Measurements from ENCODE around the gene ASCC3. TPM values are rescaled to one million over a fixed set of nuclear protein-coding genes. Genes with fewer than 3 reads are reported as not detected.

Gene ASCC3
- total RNA-seq, 5 donors from 2014 or later (not counting 1 experiment from before 2014, with no cell fraction given) = 39.2 to 49.6 (median 44.2) TPM

DNA sequence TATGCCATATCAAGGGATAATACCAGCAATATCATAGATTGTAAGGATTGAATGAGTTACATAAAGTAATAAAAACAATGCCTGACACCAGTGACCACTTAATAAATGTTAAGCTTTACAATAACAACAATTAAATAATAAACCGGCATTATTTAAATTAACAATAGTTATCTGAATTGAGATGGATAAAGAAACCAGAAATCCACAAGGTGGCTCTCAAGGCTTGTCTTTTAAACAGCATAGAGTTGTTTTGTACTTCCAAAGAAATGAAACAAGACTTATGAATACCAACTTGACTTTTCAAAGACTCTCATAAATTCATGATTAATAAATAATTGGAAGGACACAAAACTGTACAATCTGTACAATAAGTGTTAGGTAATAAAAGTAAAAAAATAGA lies 203.1 kb downstream of the ASCC3 start:
- Histone ChIP-seq H3K9me3 (no peaks in the 10 kb centered on the region), H3K27ac (ENCODE audit: low read length) (no peak overlapping the region), H3K36me3 (ENCODE audit: control insufficient read depth in 2 of 2, extremely low read depth in 1 of 2, insufficient read depth in 1 of 2, low read length in 1 of 2) (no peaks in the 10 kb centered on the region), H3K27me3 (replicated peaks in 1 of 2; ENCODE audit: control insufficient read depth in 2 of 2, extremely low read depth in 1 of 2, insufficient read depth in 2 of 2, low read length in 1 of 2) (no peaks in the 10 kb centered on the region), H3K4me1 (ENCODE audit: control insufficient read depth in 1 of 2, extremely low read depth in 1 of 2, insufficient read depth in 2 of 2, low read length in 2 of 2) (no peaks in the 10 kb centered on the region), H3K4me3 (ENCODE audit: control insufficient read depth in 1 of 2, extremely low read depth in 1 of 2, low read length in 1 of 2) (no peak overlapping the region)
- H3K4me1 Mint-ChIP-seq = no peaks in the 10 kb centered on the region
- H3K27me3 Mint-ChIP-seq = no peaks in the 10 kb centered on the region
- ChIA-PET POLR2A (interaction anchor here in 1 of 2 donors (0.5 kb wide), 1 partner anchor 141 kb away, joined by 5 read pairs; no protein-coding TSS in a partner anchor), CTCF (interaction anchor here in 1 of 2 donors (1.0 kb wide), 1 partner anchor 13 kb away, joined by 3 read pairs; no protein-coding TSS in a partner anchor)
- H3K27ac Mint-ChIP-seq = no peak overlapping the region
- H3K36me3 Mint-ChIP-seq = peaks cover 12% of the 10 kb centered on the region
- no CpG with 5 or more reads among the region's 1 CpG for whole genome bisulfite sequencing (ENCODE audit: insufficient coverage)
- H3K4me3 Mint-ChIP-seq = no peak overlapping the region
- no peaks in the 10 kb centered on the region for H3K9me3 Mint-ChIP-seq
- DNase-seq = no peak
- no peak for ATAC-seq (replicated peaks in 1 of 4)

DNA sequence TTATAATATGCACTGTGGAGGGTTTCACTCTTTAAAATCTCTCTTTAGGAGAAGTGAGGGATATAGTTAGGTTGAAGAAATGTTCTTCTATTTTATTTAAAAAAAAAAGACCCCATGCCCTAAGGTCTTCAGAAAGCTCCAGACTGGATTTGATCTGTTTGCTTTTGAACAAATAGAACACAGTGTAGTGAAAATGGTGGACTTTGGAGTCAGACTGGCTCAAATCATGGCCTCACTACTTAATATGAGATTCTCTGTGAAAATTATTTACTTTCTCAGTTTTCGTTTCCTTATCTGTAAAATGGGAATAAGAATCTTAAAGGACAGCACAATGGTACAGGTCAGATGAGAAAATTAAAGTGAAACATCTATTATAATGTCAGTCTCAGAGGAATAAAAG lies 203.9 kb downstream of the ASCC3 start:
- Histone ChIP-seq H3K9me3 (no peaks in the 10 kb centered on the region), H3K27me3 (replicated peaks in 1 of 2; ENCODE audit: control insufficient read depth in 2 of 2, extremely low read depth in 1 of 2, insufficient read depth in 2 of 2, low read length in 1 of 2) (no peaks in the 10 kb centered on the region), H3K4me3 (ENCODE audit: control insufficient read depth in 1 of 2, extremely low read depth in 1 of 2, low read length in 1 of 2) (no peak overlapping the region), H3K27ac (ENCODE audit: low read length) (no peak overlapping the region), H3K36me3 (ENCODE audit: control insufficient read depth in 2 of 2, extremely low read depth in 1 of 2, insufficient read depth in 1 of 2, low read length in 1 of 2) (no peaks in the 10 kb centered on the region), H3K4me1 (ENCODE audit: control insufficient read depth in 1 of 2, extremely low read depth in 1 of 2, insufficient read depth in 2 of 2, low read length in 2 of 2) (no peaks in the 10 kb centered on the region)
- no peak for DNase-seq
- Mint-ChIP-seq H3K27me3 (no peaks in the 10 kb centered on the region), H3K4me3 (no peak overlapping the region), H3K4me1 (no peaks in the 10 kb centered on the region), H3K27ac (no peak overlapping the region), H3K9me3 (no peaks in the 10 kb centered on the region), H3K36me3 (peaks cover 12% of the 10 kb centered on the region)
- ChIA-PET CTCF (interaction anchor here in 1 of 2 donors (0.6 kb wide), 1 partner anchor 9 kb away, joined by 3 read pairs; no protein-coding TSS in a partner anchor), POLR2A (interaction anchor here (0.6 kb wide), 2 partner anchors 17 to 205 kb away, joined by 3 to 4 read pairs; no protein-coding TSS in a partner anchor)
- no peak for ATAC-seq (replicated peaks in 1 of 4)
- no CpG with 5 or more reads among the region's 1 CpG for WGBS (ENCODE audit: insufficient coverage)

DNA sequence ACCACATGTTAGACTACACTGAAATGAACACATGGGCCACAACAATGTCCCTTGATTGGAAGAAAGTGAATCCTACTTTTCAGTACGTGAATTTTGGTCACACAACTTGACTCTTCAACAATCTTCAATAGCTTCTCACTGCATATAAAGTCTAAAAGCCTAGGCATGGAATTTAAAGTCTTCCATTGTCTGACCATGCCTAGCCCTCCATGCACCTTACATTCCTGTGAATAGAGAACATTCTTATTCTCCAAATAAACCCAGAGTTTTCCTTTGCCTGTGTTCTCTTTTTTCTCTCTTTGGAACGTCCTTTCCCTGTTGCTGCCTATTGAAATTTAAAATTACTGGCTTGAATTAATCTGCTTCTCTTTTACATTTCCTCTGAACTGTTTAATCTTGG lies 207.5 kb downstream of the ASCC3 start:
- DNase-seq (no peak), ATAC-seq (replicated peaks in 1 of 4) (no peak)
- no peaks in the 10 kb centered on the region for H3K9me3 ChIP-seq
- H3K27ac ChIP-seq (ENCODE audit: low read length) = no peak overlapping the region
- H3K4me3 ChIP-seq (ENCODE audit: control insufficient read depth in 1 of 2, extremely low read depth in 1 of 2, low read length in 1 of 2) = no peak overlapping the region
- WGBS (ENCODE audit: insufficient coverage) = 100% methylated on average over 1 of the region's 2 CpGs
- peaks cover 25% of the 10 kb centered on the region for H3K36me3 Mint-ChIP-seq
- no peaks in the 10 kb centered on the region for H3K27me3 Mint-ChIP-seq
- peaks cover 0 to 3% (median 3%) of the 10 kb centered on the region in 3 donors for H3K9me3 Mint-ChIP-seq
- H3K4me1 ChIP-seq (ENCODE audit: control insufficient read depth in 1 of 2, extremely low read depth in 1 of 2, insufficient read depth in 2 of 2, low read length in 2 of 2) = no peaks in the 10 kb centered on the region
- no peak overlapping the region for H3K4me3 Mint-ChIP-seq
- peaks cover 0 to 2% of the 10 kb centered on the region in 2 donors for H3K36me3 ChIP-seq (ENCODE audit: control insufficient read depth in 2 of 2, extremely low read depth in 1 of 2, insufficient read depth in 1 of 2, low read length in 1 of 2)
- H3K4me1 Mint-ChIP-seq = no peaks in the 10 kb centered on the region
- no peaks in the 10 kb centered on the region for H3K27me3 ChIP-seq (replicated peaks in 1 of 2; ENCODE audit: control insufficient read depth in 2 of 2, extremely low read depth in 1 of 2, insufficient read depth in 2 of 2, low read length in 1 of 2)
- H3K27ac Mint-ChIP-seq = no peak overlapping the region
- CTCF ChIA-PET = interaction anchor here (0.6 kb wide), 2 partner anchors 10 to 76 kb away, joined by 3 to 4 read pairs; no protein-coding TSS in a partner anchor
- POLR2A ChIA-PET = no interaction called here

DNA sequence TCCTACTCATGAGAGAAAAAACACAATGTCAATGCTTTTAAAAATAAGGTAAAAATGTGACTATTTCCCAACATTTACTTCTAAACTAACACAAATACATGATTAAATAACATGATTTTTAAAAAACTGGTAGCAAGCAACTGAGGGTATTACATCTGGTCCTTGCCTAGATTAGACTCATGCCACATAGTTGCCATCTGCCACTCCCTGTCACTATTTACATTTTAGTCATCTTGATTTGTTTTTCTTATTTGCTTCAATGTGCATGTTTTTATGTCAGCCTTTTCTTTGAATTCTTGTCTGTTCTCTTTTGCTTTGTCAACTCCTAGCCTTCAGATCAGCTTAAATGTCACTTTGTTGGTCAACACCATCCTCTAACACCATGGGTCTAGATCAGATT lies 209.4 kb downstream of the ASCC3 start:
- ATAC-seq (replicated peaks in 1 of 4) = no peak
- H3K36me3 ChIP-seq (ENCODE audit: control insufficient read depth in 2 of 2, extremely low read depth in 1 of 2, insufficient read depth in 1 of 2, low read length in 1 of 2) = peaks cover 0 to 2% of the 10 kb centered on the region in 2 donors
- H3K36me3 Mint-ChIP-seq = peaks cover 26% of the 10 kb centered on the region
- H3K9me3 ChIP-seq = no peaks in the 10 kb centered on the region
- H3K27me3 Mint-ChIP-seq = no peaks in the 10 kb centered on the region
- ChIA-PET POLR2A (no interaction called here), CTCF (no interaction called here)
- H3K4me1 Mint-ChIP-seq = no peaks in the 10 kb centered on the region
- no peak overlapping the region for H3K27ac ChIP-seq (ENCODE audit: low read length)
- H3K9me3 Mint-ChIP-seq = peaks cover 0 to 3% (median 3%) of the 10 kb centered on the region in 3 donors
- no peak overlapping the region for H3K27ac Mint-ChIP-seq
- H3K4me3 Mint-ChIP-seq = no peak overlapping the region
- H3K4me1 ChIP-seq (ENCODE audit: control insufficient read depth in 1 of 2, extremely low read depth in 1 of 2, insufficient read depth in 2 of 2, low read length in 2 of 2) = no peaks in the 10 kb centered on the region
- DNase-seq = no peak
- H3K27me3 ChIP-seq (replicated peaks in 1 of 2; ENCODE audit: control insufficient read depth in 2 of 2, extremely low read depth in 1 of 2, insufficient read depth in 2 of 2, low read length in 1 of 2) = no peaks in the 10 kb centered on the region
- no peak overlapping the region for H3K4me3 ChIP-seq (ENCODE audit: control insufficient read depth in 1 of 2, extremely low read depth in 1 of 2, low read length in 1 of 2)

DNA sequence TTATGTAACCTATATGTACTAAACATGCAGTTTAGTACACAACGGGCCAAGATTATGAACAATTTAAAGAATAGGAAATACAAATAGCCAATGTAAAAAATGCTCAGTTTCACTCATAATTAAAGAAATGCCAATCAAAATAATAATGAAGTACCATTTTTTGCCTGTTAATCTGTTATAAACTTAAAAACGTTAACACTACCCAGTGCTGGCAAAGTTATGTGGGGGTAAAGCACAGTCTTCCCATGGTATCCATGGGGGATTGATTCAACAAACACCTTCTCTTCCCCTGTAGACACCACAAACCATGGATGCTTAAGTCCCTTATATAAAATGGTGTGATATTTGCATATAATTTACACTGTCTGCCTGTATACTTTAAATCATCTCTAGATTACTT lies 211.1 kb downstream of the ASCC3 start:
- no peaks in the 10 kb centered on the region for H3K9me3 ChIP-seq
- no peaks in the 10 kb centered on the region for H3K27me3 ChIP-seq (replicated peaks in 1 of 2; ENCODE audit: control insufficient read depth in 2 of 2, extremely low read depth in 1 of 2, insufficient read depth in 2 of 2, low read length in 1 of 2)
- H3K27ac ChIP-seq (ENCODE audit: low read length) = no peak overlapping the region
- no CpG with 5 or more reads among the region's 2 CpGs for WGBS (ENCODE audit: insufficient coverage)
- ChIA-PET POLR2A (no interaction called here), CTCF (no interaction called here)
- DNase-seq (no peak), ATAC-seq (replicated peaks in 1 of 4) (no peak)
- Mint-ChIP-seq H3K4me1 (peaks cover under 1% of the 10 kb centered on the region in 3 donors), H3K4me3 (no peak overlapping the region), H3K36me3 (peaks cover 23% of the 10 kb centered on the region), H3K27me3 (no peaks in the 10 kb centered on the region), H3K27ac (no peak overlapping the region), H3K9me3 (peaks cover 0 to 3% (median 3%) of the 10 kb centered on the region in 3 donors)
- H3K4me3 ChIP-seq (ENCODE audit: control insufficient read depth in 1 of 2, extremely low read depth in 1 of 2, low read length in 1 of 2) = no peak overlapping the region
- no peaks in the 10 kb centered on the region for H3K4me1 ChIP-seq (ENCODE audit: control insufficient read depth in 1 of 2, extremely low read depth in 1 of 2, insufficient read depth in 2 of 2, low read length in 2 of 2)
- peaks cover 0 to 2% of the 10 kb centered on the region in 2 donors for H3K36me3 ChIP-seq (ENCODE audit: control insufficient read depth in 2 of 2, extremely low read depth in 1 of 2, insufficient read depth in 1 of 2, low read length in 1 of 2)

DNA sequence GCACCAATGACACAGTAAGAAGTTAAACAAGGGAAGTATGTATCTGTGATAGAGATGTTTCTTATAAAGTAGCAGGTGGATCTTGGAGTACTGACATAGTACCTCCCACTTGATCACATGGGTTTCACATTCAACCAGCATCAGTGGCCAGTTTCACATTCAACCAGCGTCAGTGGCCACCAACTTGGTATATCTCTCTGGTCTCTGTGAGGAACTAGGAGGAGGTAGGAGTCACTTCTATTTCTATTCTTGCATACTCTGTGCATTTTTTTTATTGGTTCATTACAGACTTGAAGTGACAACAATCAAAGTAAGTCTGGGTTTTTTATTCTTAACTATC lies 216.1 kb downstream of the ASCC3 start:
- DNase-seq (no peak), ATAC-seq (replicated peaks in 1 of 4) (no peak)
- Histone ChIP-seq H3K36me3 (ENCODE audit: control insufficient read depth in 2 of 2, extremely low read depth in 1 of 2, insufficient read depth in 1 of 2, low read length in 1 of 2) (no peaks in the 10 kb centered on the region), H3K27me3 (replicated peaks in 1 of 2; ENCODE audit: control insufficient read depth in 2 of 2, extremely low read depth in 1 of 2, insufficient read depth in 2 of 2, low read length in 1 of 2) (no peaks in the 10 kb centered on the region), H3K9me3 (no peaks in the 10 kb centered on the region), H3K4me3 (ENCODE audit: control insufficient read depth in 1 of 2, extremely low read depth in 1 of 2, low read length in 1 of 2) (no peak overlapping the region), H3K4me1 (ENCODE audit: control insufficient read depth in 1 of 2, extremely low read depth in 1 of 2, insufficient read depth in 2 of 2, low read length in 2 of 2) (no peaks in the 10 kb centered on the region), H3K27ac (ENCODE audit: low read length) (no peak overlapping the region)
- no CpG with 5 or more reads among the region's 1 CpG for WGBS (ENCODE audit: insufficient coverage)
- Mint-ChIP-seq H3K9me3 (no peaks in the 10 kb centered on the region), H3K27me3 (no peaks in the 10 kb centered on the region), H3K36me3 (peaks cover 21% of the 10 kb centered on the region), H3K4me1 (peaks cover 5 to 11% (median 8%) of the 10 kb centered on the region in 3 donors), H3K4me3 (no peak overlapping the region), H3K27ac (peak overlapping the region in 1 of 2 donors; percentile 85)
- ChIA-PET CTCF (interaction anchor here (0.6 to 2.0 kb wide), 7 partner anchors 14 to 797 kb away, joined by 3 to 17 read pairs (median 4); no protein-coding TSS in a partner anchor), POLR2A (no interaction called here)
